HG03025 (cell line): ENCODE measurements around the gene LDLRAD4.

Experiments used
- ATAC-seq: cut with Tn5 transposase; IDR thresholded peaks from one replicate; pipeline ENCODE4 v1.9.1; 2021; ENCODE audit warnings: mild to moderate bottlenecking, moderate library complexity; ENCODE audit not compliant: unreplicated experiment, low FRiP score

LDLRAD4 gene

DNA sequence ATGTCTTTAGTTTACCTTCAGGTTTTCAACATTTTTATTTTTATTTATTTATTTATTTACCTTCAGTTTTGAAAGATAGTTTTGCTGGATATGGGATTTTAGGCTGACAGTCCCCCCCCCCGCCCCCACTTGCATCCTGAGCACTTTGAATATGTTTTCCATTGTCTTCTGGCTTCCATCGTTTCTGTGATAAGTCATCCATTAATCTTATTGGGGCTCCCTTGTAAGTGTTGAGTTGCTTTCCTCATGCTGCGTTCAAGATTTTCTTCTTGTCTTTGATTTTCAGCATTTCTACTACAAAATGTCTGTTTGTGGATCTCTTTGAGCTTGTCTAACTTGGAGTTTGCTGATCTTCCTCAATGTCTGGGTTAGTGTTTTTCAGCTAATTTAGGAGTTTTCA lies 19.4 kb upstream of the LDLRAD4 start:
- ATAC-seq, result no peak

DNA sequence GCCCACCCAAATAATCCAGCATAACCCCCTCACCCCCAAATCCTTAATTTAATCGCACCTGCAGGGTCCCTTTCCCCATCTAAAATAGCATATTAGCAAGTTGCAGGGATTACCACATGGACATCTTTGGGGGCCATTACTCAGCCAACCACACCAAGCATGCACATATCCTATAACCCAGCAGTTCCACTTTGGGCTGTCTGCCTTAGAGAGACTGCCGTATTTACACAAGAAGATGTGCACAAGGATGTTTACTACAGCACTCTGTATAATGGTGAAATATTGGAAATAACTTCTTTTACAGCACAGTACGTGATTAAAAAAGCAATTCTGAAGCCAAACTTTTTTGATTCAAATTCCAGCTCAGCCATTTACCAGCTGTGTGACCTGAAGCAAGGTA lies 17.3 kb upstream of the LDLRAD4 start:
- no peak for ATAC-seq

GRCh38 chr18:13202571-13202970 lies 16.0 kb upstream of the LDLRAD4 start:
- no peak for ATAC-seq

DNA sequence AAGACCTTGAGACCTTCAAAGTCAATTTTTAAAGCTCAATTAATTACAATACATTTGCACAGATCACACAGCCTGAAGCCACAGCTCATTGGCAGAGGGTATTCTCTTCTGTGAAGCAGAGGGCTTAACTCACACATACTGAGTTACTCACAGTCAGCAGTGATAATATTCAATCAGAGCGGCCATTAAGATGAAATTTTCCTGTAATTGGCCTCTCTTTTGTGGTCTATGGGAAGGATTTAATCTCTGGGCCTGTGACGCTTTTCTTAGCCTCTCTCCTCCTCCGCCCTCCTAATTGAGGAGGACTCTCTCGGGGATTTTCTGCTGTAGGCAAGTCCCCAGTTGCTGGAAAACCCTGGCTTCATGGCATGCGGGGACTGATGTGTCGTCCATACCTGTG lies 12.3 kb upstream of the LDLRAD4 start:
- no peak for ATAC-seq

DNA sequence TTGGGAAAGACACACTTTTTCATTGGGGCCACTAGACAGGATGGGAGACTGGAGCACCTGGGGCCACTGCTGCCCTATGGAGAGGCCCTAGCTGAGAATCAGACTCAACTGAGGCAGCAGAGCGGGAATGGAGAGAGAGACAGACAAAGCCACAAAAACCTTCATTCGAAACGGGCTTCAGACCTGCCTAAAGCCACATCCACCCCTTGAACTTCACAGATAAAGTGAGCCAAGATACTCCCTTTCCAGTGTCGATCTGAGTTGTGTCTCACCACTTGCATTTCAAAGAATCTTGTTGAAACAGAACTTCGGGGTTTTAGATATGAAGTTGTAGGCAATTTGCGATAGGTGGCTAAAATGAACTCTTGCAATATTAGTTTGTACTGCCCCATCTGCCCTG lies 11.3 kb upstream of the LDLRAD4 start:
- ATAC-seq, result no peak

GRCh38 chr18:13211534-13211933 lies 7.0 kb upstream of the LDLRAD4 start:
- ATAC-seq, result no peak

- no peak for ATAC-seq
Measured at GRCh38 chr18:13213036-13213795, 5.3 kb upstream of the LDLRAD4 start.

- no peak for ATAC-seq
Measured at GRCh38 chr18:13214609-13215008, 4.0 kb upstream of the LDLRAD4 start.

GRCh38 chr18:13216092-13216582 lies 2.4 kb upstream of the LDLRAD4 start:
- ATAC-seq, result no peak

DNA sequence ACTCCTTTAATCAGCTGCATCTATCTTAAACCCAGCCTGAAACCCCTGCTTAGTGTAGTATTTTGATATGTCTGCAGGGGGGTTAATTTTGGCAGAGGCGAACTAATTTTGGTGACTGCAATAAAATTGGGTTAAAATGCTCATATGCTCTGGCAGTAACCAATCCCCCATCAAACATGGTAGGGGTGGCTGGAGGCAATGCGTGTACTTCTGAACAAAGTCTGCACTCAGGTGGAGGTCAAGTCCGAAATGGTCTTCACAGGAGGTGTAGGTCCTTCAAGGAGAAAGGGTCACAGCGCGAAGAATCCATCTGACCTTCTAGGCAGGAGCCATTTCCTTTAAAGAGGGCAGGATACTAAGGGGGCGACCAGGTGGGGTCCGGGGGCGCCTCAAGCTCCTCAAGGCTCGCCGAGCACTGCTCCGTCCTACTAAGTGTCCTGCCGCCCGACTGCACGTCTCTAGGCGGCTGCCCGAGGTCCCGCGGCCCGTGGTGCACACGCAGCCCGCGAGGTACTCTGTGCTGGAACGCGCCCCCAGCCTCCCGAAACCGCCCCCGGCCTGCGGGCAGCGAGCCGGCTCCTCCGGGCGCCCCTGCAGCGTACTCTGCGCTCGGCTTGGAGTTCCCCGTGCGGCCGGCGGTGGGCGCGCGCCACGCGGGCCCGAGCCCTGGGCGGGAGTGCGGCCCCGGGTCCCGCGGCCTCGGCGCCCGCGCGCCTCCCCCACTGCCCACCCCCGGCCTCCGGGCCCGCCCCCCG lies 1.7 kb upstream of the LDLRAD4 start:
- no peak for ATAC-seq

DNA sequence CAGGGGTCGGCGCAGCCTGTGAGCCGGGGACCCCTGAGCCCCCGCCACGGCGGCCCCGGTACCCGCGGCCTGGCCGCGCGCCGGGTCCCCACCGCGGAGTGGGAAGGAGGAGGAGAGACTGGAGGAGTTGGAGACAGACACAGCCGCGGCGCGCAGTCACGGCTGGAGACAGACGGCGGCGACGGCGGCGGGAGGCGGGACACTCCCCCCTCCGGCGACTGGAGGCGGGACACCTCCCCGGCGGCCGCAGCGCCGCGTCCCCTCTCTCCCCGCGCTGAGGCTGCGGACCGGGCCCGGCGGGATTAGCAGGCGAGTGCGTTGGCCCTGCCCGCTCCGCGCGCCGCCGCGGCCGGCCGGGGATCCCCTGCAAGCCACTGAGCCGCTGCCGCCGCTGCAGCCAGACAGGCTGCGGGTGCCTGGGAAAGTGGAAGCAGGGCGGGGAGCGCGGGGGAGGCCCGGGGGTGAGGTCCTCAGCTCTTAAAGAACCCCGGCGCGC lies 1.0 kb upstream of the LDLRAD4 start:
- no peak for ATAC-seq

- ATAC-seq, result no peak
Measured at GRCh38 chr18:13217971-13218367, 591 bp upstream of the LDLRAD4 start.

- no peak for ATAC-seq
Measured at GRCh38 chr18:13218997-13219396, 437 bp downstream of the LDLRAD4 start.

DNA sequence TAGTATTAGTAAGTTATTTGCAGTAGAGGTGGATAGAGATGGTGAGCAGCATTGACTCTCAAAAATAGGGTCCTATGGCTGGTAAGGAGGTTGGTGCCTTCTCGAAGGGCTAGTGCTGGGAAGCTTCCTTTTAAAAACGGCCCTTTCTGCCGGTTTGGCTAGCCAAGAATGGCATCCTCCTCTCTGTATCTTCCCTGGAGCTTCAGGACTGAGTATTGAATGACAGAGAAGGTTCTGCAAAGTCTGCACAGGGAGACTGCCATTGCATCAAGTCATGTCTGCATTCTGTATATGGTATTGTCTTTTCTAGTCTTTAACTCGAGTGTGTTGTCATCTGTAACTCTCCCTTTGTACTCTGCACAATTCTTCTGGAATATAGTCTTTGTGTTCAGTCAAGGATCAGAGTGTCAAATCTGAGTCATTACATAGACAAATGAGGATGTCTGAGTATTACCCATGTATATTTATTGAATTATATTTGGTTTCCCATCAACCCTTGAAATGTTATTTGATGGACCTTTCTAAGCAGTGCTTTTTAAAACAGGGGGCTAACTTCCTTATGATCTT lies 1.1 kb downstream of the LDLRAD4 start:
- ATAC-seq, result no peak

DNA sequence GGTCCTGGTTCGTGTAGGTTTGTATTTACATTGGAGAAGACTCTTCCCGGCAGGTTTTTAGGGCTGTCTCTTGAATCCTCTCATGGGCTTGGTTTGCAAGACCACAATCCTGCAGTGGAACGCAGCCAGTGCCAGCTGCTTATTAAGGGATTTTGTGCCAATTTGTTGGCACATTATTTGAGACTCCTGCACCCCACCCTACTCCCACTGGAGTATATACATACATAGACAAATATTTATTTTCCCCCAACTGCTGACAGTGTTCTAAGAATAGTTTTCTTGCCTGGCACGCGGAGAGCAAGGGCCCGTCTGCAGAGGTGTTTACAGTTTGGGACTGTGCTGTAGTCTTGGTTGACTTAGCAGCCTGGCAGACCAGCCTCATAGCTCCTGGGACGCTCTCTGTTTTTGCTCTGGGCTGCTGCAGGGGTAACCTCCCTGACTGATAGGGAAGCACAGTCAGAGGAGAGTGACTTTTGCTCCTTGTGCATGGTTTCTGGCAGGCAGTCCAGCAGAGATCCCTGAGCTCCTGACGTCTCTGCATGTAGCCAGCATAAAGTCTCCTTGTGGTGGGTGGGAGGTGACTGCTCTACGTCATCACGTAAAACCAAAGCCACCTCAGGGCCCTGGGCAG lies 1.9 kb downstream of the LDLRAD4 start:
- no peak for ATAC-seq

DNA sequence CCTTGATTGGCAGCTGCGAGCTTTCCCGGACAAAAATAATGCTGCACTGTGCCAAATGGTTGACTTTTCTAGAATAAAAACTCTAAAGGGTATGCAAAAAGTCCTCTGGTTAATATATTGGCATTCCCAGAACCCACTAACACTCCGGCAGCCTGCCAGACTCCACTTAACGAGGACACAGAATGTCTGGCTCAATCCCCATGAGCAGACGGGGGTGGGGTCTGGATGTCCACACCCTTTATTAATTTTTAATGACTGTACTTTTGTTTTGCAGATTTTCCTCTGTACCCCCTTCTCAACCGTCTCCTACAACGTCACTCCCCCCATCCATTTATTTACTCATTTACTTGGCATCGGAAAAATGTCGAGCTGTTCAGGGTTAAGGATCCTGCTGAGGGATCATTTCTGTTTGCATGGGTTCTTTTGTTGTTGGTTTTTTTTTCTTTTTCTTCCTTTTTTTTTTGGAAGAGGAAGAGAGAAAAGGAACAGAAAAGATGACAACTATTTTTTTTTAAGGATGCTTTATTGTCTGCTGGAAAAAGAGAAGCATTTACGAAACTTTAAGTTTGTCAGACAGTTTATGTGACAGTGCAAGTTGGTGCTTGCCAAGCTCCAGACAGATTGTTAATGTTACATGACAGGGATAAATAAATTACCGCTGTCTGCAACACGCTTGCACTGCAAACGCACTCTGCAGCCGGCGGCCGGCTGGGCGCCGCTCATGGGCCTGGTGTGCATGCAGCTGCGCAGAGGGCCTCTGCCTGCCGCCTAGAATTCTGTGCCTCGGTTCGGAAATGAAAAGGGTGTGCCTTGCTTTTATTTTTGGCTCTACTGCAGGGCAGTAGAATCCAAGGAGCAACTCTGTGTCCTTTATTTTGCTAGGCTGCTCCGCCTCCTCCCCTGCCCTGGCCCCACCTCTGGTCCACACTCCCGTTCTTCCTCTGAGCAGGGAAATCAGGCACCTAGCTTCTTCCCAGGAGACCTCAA lies 3.6 kb downstream of the LDLRAD4 start:
- no peak for ATAC-seq

DNA sequence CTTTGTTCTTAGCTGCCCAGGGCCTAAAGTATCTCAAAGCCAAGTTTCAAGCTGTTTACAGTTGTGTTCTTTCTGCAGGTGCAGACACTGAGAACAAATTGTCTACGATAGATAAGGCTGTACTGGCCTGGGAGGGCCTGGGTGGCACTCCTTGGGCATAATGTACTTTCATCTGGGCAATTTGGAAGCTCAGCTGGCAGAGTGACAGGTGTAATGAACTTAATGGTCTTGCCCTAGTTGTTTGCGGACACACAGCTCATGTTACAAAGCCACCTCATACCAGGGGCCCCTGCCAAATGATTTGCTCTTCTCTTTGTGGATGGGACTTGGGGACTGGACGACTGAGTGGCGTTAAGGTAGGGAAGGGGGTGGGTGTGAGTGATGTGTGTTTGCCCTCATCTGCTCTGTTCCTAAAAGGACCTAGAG lies 4.3 kb downstream of the LDLRAD4 start:
- ATAC-seq, result no peak

DNA sequence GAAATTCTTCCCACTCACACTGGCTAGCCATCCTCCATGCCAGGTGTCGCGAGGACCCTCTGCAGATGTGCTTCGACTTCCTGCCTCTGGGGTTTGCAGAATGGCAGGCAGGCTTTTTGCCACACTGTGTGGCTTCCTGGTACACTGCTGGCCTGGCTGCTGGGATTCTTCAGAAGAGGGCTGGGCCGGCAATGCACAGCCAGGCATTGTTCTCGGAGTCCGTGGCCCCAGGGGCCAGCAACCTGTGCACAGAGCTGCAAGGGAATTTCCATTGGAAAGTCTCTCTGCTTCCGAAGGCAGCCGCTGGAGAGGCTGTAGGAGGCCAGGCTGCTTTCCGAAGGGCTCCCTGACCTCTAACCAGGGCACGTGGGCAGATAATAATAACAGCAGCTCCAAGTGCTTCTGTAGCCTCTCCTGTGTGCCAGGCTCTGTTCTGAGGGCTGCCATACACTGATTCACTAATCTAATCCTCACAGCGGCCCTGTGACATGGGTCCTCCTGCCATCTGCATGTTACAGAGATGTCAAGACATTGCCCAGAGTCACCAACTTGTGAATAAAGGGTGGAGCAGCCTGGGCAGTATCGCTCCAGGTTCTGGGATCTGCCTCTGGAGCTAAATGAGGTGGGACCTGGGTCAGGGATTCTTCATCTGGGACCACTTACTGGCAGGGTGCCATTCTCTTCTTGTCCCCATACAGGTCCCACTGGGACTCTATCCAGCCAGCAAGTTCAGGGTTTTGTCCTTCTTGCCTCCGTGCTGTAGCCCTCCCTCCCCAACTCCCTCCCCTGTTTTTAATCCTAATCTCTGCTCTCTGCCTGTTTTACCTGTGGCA lies 5.0 kb downstream of the LDLRAD4 start:
- no peak for ATAC-seq

DNA sequence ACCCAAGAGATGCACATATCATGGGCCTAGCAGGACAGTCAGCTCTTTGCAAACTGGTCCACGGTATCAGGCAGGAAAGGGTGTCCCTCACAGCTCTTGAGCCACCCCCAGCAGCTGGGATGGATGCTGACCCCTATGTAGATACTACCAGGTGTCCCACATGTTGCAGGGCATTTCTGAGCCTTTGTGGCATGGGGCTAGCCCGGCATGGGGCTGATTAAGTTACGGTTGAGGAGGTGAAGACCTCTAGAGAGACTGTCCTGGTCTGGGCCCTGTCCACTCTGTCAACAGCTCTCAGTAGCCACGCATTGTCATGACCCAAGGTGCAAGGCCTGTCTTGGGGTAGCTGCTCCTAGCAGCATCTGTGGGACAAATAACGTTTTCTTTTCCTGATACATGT lies 6.7 kb downstream of the LDLRAD4 start:
- ATAC-seq, result no peak
